ENCODE results near the gene TMEM176B.
A peak's percentile ranks its signal among the peaks of the same experiment; 100 is the strongest.

The TMEM176B gene

GRCh38 chr7:150830937-150831336 is 30.8 kb upstream of the TMEM176B start:
- H3K4me3 ChIP-seq (ENCODE audit: low read depth, low read length): no peak overlapping the region
- no peak for DNase-seq (ENCODE audit: low read depth)

DNA sequence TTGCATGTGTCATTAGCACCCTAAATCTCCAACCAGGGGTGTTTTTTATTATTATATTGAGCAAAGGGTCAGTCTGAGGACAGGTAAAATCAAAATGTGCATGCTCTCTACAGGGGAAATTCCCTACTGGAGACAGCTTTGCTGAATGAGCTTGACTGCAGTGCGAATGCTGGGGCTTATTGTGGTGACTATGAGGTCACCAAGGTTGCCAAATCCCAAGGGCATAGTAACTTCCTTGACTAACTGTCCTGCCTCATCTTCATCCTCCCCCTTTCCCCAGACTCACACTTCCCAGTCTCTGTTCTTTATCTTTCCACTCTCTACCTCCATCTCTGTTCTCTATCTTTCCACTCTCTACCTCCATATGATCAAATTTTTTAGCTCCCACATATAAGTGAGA is 29.3 kb upstream of the TMEM176B start:
- H3K4me3 ChIP-seq (ENCODE audit: low read depth, low read length): no peak overlapping the region
- no peak for TF ChIP-seq CTCF (IDR thresholded peaks at IDR 0.05; ENCODE audit: insufficient read depth, low read depth, low read length, missing control alignments)
- peak; percentile 17 for DNase-seq (ENCODE audit: low read depth)

More at GRCh38 chr7:150830937-150831336, 30.8 kb upstream of the TMEM176B start:
- no peak for TF ChIP-seq CTCF (IDR thresholded peaks at IDR 0.05; ENCODE audit: insufficient read depth, low read depth, low read length, missing control alignments)

- DNase-seq (ENCODE audit: low read depth): no peak
- no peak overlapping the region for H3K4me3 ChIP-seq (ENCODE audit: low read depth, low read length)
- TF ChIP-seq CTCF (IDR thresholded peaks at IDR 0.05; ENCODE audit: insufficient read depth, low read depth, low read length, missing control alignments): no peak
These were observed 28.2 kb upstream of the TMEM176B start for GRCh38 chr7:150828384-150828783.

GRCh38 chr7:150826061-150826849 is 26.1 kb upstream of the TMEM176B start:
- no peak for DNase-seq (ENCODE audit: low read depth)
- no peak overlapping the region for H3K4me3 ChIP-seq (ENCODE audit: low read depth, low read length)
- TF ChIP-seq CTCF (IDR thresholded peaks at IDR 0.05; ENCODE audit: insufficient read depth, low read depth, low read length, missing control alignments): no peak

GRCh38 chr7:150824379-150825177 is 24.4 kb upstream of the TMEM176B start:
- H3K4me3 ChIP-seq (ENCODE audit: low read depth, low read length): no peak overlapping the region
- TF ChIP-seq CTCF (IDR thresholded peaks at IDR 0.05; ENCODE audit: insufficient read depth, low read depth, low read length, missing control alignments): no peak
- no peak for DNase-seq (ENCODE audit: low read depth)

GRCh38 chr7:150823484-150824126 is 23.4 kb upstream of the TMEM176B start:
- no peak for DNase-seq (ENCODE audit: low read depth)
- H3K4me3 ChIP-seq (ENCODE audit: low read depth, low read length): no peak overlapping the region
- no peak for TF ChIP-seq CTCF (IDR thresholded peaks at IDR 0.05; ENCODE audit: insufficient read depth, low read depth, low read length, missing control alignments)
